BE2C (cell line): ENCODE measurements around the gene HRAS.

Experiments
- DNase-seq: peaks from one replicate; pipeline ENCODE4 v3.0.0-alpha.2; 2020
- H3K27me3 ChIP-seq: fragments of 250-450 bp; sonication (Bioruptor Pico); 2 replicates; pipeline ENCODE4 v1.5.1; 2020; ENCODE audit warnings: mild to moderate bottlenecking
- H3K36me3 ChIP-seq: fragments of 250-450 bp; sonication (Bioruptor Pico); 2 replicates; pipeline ENCODE4 v1.5.1; 2020; ENCODE audit warnings: mild to moderate bottlenecking
- H3K4me1 ChIP-seq: fragments of 250-450 bp; sonication (Bioruptor Pico); 2 replicates; pipeline ENCODE4 v1.5.1; 2020
- H3K4me3 ChIP-seq: 2 replicates; pipeline ENCODE4 v1.5.1; 2011; ENCODE audit warnings: low read depth, low read length
- H3K9me3 ChIP-seq: fragments of 250-450 bp; sonication (Bioruptor Pico); 2 replicates; pipeline ENCODE4 v1.5.1; 2020
- TF ChIP-seq, protein P1 (sequence below): IDR thresholded peaks from 2 replicates; pipeline ENCODE4 v1.5.1; 2012; ENCODE audit warnings: mild to moderate bottlenecking, low read depth, low read length

Gene HRAS

DNA sequence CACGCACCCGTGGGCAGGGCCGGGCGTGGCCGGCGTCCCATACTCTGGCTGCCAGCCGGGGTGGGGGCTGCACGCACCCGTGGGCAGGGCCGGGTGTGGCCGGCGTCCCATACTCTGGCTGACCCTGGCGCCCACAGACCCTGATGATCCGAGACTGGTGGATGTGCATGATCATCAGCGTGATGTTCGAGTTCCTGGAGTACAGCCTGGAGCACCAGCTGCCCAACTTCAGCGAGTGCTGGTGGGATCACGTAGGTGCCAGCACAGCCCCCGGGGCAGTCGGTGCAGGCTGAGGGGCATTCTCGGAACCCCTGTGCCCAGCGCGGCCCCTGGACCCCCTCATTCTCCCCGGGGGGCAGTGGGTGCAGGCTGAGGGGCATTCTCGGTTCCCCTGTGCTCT, 47.3 kb downstream of the HRAS start:
- H3K36me3 ChIP-seq: peaks cover 4% of the 10 kb centered on the region; the same call in 1 of the 2 replicates

DNA sequence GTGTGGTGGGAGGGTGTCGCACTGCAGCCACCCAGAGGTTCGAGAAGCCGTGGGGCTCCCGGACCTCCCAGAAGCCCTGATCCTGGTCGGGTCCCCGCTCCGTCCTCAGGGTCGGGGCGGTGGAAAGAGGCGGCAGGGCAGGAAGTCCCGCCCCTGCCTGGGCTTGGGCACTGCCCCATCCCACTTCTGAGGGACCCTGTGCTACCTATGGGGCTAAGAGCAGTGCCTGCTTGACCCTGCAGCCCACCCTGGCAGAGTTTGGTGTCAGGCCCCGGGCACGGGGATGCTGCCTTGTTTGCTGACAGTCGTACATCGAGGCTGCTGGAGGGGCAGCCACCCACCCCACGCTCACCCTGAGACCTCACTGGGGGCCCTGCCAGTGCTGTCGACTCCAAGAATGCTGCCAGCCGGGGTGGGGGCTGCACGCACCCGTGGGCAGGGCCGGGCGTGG, 47.8 kb downstream of the HRAS start:
- Histone ChIP-seq H3K27me3 (no peaks in the 10 kb centered on the region), H3K36me3 (peaks cover 4% of the 10 kb centered on the region; the same call in 1 of the 2 replicates), H3K4me3 (no peak overlapping the region), H3K9me3 (no peaks in the 10 kb centered on the region), H3K4me1 (no peaks in the 10 kb centered on the region)
- TF ChIP-seq, protein P1, sequence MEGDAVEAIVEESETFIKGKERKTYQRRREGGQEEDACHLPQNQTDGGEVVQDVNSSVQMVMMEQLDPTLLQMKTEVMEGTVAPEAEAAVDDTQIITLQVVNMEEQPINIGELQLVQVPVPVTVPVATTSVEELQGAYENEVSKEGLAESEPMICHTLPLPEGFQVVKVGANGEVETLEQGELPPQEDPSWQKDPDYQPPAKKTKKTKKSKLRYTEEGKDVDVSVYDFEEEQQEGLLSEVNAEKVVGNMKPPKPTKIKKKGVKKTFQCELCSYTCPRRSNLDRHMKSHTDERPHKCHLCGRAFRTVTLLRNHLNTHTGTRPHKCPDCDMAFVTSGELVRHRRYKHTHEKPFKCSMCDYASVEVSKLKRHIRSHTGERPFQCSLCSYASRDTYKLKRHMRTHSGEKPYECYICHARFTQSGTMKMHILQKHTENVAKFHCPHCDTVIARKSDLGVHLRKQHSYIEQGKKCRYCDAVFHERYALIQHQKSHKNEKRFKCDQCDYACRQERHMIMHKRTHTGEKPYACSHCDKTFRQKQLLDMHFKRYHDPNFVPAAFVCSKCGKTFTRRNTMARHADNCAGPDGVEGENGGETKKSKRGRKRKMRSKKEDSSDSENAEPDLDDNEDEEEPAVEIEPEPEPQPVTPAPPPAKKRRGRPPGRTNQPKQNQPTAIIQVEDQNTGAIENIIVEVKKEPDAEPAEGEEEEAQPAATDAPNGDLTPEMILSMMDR: no peak
- no peak for DNase-seq

More for the DNA sequence above, 47.3 kb downstream of the HRAS start:
- DNase-seq: no peak
- Histone ChIP-seq H3K4me3 (no peak overlapping the region), H3K27me3 (no peaks in the 10 kb centered on the region), H3K4me1 (no peaks in the 10 kb centered on the region), H3K9me3 (no peaks in the 10 kb centered on the region)
- TF ChIP-seq, protein P1: no peak

DNA sequence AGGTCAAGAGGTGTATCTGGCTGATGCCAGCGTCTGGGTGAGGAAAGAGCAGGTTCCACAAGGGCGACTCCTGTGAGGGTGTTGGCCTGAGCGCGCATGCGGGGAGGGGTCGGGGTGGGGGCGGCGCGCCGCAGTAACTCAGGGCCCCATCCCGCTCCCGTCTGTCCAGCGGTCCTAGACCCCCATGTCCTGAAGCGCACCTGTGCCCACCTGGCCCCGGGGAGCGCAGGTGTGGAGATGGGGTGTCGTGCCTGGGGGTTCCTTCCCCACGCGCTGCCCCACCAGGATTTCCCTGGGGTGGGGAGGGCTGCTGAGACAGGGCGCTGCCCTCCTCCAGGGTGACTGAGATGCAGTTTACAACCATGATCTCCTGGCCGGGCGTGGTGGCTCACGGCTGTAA, 49.2 kb downstream of the HRAS start:
- H3K4me1 ChIP-seq: no peaks in the 10 kb centered on the region
- no peaks in the 10 kb centered on the region for H3K27me3 ChIP-seq
- TF ChIP-seq, protein P1: no peak
- H3K4me3 ChIP-seq: no peak overlapping the region
- H3K36me3 ChIP-seq: peaks cover 4% of the 10 kb centered on the region; the same call in 1 of the 2 replicates
- DNase-seq: no peak
- H3K9me3 ChIP-seq: no peaks in the 10 kb centered on the region

DNA sequence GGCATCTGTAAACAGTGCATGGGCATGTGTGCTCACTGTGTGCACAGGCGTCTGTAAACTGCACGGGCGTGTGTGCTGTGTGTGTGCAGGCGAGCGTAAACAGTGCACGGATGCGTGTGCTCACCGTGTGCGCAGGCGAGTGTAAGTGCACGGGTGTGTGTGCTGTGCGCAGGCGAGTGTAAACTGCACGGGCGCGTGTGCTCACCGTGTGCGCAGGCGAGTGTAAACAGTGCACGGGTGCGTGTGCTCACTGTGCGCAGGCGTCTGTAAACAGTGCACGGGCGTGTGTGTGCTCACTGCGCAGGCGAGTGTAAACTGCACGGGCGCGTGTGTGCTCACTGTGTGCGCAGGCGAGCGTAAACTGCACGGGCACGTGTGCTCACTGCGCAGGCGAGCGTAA, 50.8 kb downstream of the HRAS start:
- H3K36me3 ChIP-seq: no peaks in the 10 kb centered on the region

More for the DNA sequence above, 50.8 kb downstream of the HRAS start:
- H3K27me3 ChIP-seq: no peaks in the 10 kb centered on the region
- DNase-seq: no peak
- TF ChIP-seq, protein P1: no peak
- H3K4me1 ChIP-seq: no peaks in the 10 kb centered on the region
- H3K4me3 ChIP-seq: no peak overlapping the region
- H3K9me3 ChIP-seq: no peaks in the 10 kb centered on the region
